HG03457 (cell line): ENCODE data around the gene TRPM6.

Source experiments
- ATAC-seq: cut with Tn5 transposase; IDR thresholded peaks from one replicate; pipeline ENCODE4 v1.9.1; 2021; ENCODE audit warnings: moderate number of reproducible peaks; ENCODE audit not compliant: unreplicated experiment

Gene TRPM6

GRCh38 chr9:74726581-74726980 is 161.1 kb downstream of the TRPM6 start:
- no peak for ATAC-seq

DNA sequence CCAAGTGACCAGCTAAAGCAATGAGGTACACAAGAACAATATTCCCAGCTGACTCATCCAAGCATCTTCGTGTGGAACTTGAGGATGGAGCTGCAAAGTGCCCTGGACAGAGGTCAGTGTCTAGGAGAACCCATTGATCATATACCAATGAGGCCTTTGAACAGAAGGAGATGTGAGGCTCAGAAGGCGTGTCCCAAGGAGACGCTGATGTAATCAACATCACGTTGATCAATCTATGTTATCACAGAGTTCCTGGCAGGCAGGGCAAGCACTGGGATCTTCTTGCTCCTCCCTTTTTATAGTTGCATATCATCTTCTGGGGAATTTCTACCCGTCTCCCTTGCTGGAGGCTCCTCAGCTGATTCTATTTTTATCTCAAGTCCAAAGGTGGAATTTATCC is 163.4 kb downstream of the TRPM6 start:
- no peak for ATAC-seq

- no peak for ATAC-seq
These were observed 165.7 kb downstream of the TRPM6 start for GRCh38 chr9:74721696-74722660.

DNA sequence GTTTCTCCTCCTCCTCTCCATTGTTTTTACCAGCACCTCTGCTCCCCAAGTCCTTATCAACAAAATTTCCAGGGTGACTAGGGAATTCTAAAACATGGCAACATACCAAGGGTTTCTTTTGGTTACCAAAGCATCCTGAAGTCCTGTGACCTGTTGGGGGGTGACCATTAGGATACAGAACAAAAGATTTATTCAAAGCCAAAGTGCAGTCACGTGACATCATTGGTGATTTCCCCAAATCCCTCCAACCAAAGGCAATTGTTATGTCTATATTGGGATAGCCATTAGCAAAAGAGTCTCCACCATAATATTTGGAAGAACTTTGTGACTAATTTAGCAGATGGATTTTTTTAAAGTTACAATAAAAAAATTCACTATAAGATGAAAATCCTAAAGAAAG is 168.4 kb downstream of the TRPM6 start:
- ATAC-seq, result no peak

- no peak for ATAC-seq
These were observed 169.0 kb downstream of the TRPM6 start for GRCh38 chr9:74718709-74719108.

DNA sequence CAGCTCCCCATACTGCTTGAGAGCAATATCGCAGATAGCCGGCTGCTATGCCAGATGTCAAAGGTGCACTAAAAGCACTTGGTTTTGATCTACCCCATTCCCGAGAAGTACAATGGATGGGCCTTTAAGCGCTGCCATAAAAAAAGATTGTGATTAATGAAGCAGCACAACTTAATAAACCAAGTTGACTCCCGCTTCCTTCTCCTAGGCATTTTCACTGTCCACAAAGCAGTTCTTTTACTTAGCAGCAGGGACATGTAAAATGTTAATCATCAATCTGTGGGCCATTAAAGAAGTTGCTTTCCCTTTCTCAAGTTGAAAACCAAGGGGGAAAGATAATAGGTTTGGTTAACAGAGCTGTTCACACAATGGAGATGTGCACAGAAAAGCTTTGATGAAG is 176.4 kb downstream of the TRPM6 start:
- no peak for ATAC-seq

- no peak for ATAC-seq
These were observed 190.2 kb downstream of the TRPM6 start for GRCh38 chr9:74697535-74697934.

DNA sequence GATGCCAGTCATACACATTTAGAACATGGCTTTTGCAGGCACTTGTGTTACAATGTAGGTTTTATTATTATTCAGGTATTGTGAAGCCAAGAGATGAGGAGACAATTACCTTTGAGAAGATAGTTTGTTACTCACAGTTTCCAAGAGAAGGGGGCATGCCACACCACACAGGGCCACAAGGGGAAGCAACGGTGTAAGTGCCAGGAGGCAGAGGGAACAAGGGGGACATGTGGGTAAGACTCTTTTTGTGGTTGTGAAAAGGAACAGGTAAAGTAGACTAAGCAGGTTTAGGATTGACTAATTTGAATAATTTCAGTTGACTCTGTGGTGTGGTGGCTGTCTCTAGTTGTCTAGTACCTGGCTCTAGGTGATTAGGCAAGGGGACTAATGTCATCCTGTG is 191.2 kb downstream of the TRPM6 start:
- ATAC-seq, result no peak

- ATAC-seq, result no peak
These were observed 196.7 kb downstream of the TRPM6 start for GRCh38 chr9:74691058-74691457.

- no peak for ATAC-seq
These were observed 204.4 kb downstream of the TRPM6 start for GRCh38 chr9:74683322-74683721.

DNA sequence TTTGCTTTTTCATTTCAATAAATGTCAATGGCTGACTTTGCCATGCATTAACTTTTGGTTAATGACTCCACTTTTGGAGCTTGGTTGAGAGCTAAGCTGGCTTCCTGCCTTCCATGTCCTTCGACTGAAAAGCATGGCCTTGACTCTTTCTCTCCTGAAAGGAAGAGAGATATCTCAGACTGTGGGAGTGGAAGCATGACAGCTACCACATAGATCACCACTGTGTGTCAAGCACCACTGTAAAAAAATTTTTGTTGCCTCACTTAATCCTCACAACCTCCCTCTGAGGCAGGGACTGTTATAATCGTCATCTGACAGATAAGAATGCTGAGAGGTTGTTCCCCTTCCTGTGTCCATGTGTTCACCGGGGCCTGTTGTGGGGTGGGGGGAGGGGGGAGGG is 205.8 kb downstream of the TRPM6 start:
- no peak for ATAC-seq

DNA sequence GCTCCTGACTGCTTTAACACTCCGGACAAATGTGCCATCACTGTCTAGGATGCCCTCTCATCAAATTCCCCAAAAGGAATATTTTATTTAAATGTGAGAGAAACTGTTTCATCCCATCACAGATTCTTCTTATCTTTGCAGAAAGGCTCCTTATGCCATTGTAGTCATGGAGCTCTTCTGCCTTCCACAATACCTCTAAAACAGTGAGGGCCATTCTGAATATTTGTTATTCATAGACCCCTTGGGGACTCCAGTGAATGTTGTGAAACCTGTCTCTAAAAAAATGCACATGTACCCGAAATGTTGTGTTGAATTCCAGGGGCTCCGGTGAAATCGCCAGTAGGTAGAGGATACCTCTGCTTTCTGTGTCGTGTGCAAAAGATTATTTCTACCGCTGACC is 213.6 kb downstream of the TRPM6 start:
- no peak for ATAC-seq
